K562 (cell line): ENCODE measurements around the gene HSDL2. TPM values are rescaled to one million over a fixed set of nuclear protein-coding genes. Genes with fewer than 3 reads are reported as not detected.

Experiments
- ATAC-seq: fragments of 200-7000 bp; cut with Tn5 transposase; 3 replicates; pipeline ENCODE4 v1.9.1; 2020; ENCODE audit warnings: moderate library complexity
- BruUV-seq: library from RNA; stranded (reverse); fragments of 400-500 nt; replicated peaks from 2 replicates; lab custom pipeline; 2021; lab: Mats Ljungman, UMichigan
- CTCF ChIA-PET: fragments of 300-600 bp; formaldehyde crosslinking; extraction: SDS; loops from one replicate; lab custom pipeline; 2021; ENCODE audit warnings: low intra/inter-chr PET ratio; lab: Yijun Ruan, JAX
- POLR2A ChIA-PET: fragments of 300-600, 350-650 bp; sonication (Branson Sonifier 250); formaldehyde crosslinking; extraction: SDS; loops from one replicate; lab custom pipeline; 2021; ENCODE audit warnings: antibody characterized with exemption, inconsistent platforms; lab: Yijun Ruan, JAX
- DNase-seq, 4 experiments: peaks; one replicate each; pipeline versions ENCODE4 v3.0.0 to v3.0.0-alpha.2; 2011 to 2018; ENCODE audit warnings: low spot score in 3 of 4, mixed read lengths in 3 of 4; ENCODE audit errors: extremely low read depth in 1 of 4
- FAIRE-seq: peaks from 2 replicates; lab custom pipeline; 2011; peaks lifted over from hg19 to GRCh38; lab: Jason Lieb, UNC
- H2AFZ ChIP-seq: 2 replicates; pipeline ENCODE4 v1.6.0; 2011; ENCODE audit warnings: low read depth, low read length, control low read depth, inconsistent platforms
- H3K27ac ChIP-seq: fragments of 200-600 bp; 3 replicates; pipeline ENCODE4 v1.8.0; 2011; ENCODE audit warnings: low read depth, mild to moderate bottlenecking, control low read depth, inconsistent platforms, low read length, moderate library complexity, mixed read lengths; ENCODE audit errors: extremely low read depth
- H3K27me3 ChIP-seq, 2 experiments: fragments of 300-600 bp in 1 of 2; 2 replicates in 1 of 2; 3 replicates in 1 of 2; pipeline versions ENCODE4 v1.6.0 to v1.8.0; 2011; ENCODE audit warnings: inconsistent platforms in 2 of 2, low read length in 2 of 2, mild to moderate bottlenecking in 1 of 2, mixed read lengths in 1 of 2, moderate library complexity in 1 of 2; ENCODE audit not compliant: control insufficient read depth in 2 of 2, insufficient read depth in 2 of 2
- H3K36me3 ChIP-seq: fragments of 300-600 bp; 3 replicates; pipeline ENCODE4 v1.8.0; 2011; ENCODE audit warnings: mild to moderate bottlenecking, low read length, inconsistent platforms; ENCODE audit not compliant: control insufficient read depth, insufficient read depth
- H3K4me1 ChIP-seq, 2 experiments: fragments of 200-600 bp in 1 of 2; replicated peaks in 1 of 2; 2 replicates in 1 of 2; 3 replicates in 1 of 2; pipeline versions ENCODE4 v1.5.1 to v1.8.0; 2011; ENCODE audit warnings: inconsistent platforms in 2 of 2, low read length in 2 of 2, mild to moderate bottlenecking in 1 of 2, mixed read lengths in 1 of 2, moderate library complexity in 1 of 2; ENCODE audit not compliant: control insufficient read depth in 2 of 2, insufficient read depth in 2 of 2
- H3K4me2 ChIP-seq: 2 replicates; pipeline ENCODE4 v1.6.1; 2011; ENCODE audit warnings: low read length, control low read depth, inconsistent platforms, mixed read lengths; ENCODE audit not compliant: insufficient read depth
- H3K4me3 ChIP-seq: fragments of 200-600 bp; sonication (generic), shearing (Covaris generic); 2 replicates; pipeline ENCODE4 v1.5.1; 2016; ENCODE audit warnings: control low read depth, inconsistent platforms
- H3K79me2 ChIP-seq: fragments of 200-600 bp; 3 replicates; pipeline ENCODE4 v1.8.0; 2011; ENCODE audit warnings: low read length, inconsistent platforms; ENCODE audit not compliant: control insufficient read depth, insufficient read depth
- H3K9ac ChIP-seq, 2 experiments: 2 replicates each; pipeline versions ENCODE4 v1.6.0 to v1.6.1; 2011; ENCODE audit warnings: low read depth in 2 of 2, low read length in 2 of 2, control low read depth in 1 of 2, inconsistent platforms in 1 of 2, mild to moderate bottlenecking in 1 of 2, mixed read lengths in 1 of 2; ENCODE audit not compliant: insufficient read depth in 1 of 2
- H3K9me1 ChIP-seq: one replicate; pipeline ENCODE4 v1.6.0; 2011; ENCODE audit warnings: inconsistent platforms, mild to moderate bottlenecking, low read length, moderate library complexity; ENCODE audit not compliant: control insufficient read depth, insufficient read depth
- H3K9me3 ChIP-seq: replicated peaks from 2 replicates; pipeline ENCODE4 v1.5.1; 2011; ENCODE audit warnings: low read depth, low read length, inconsistent platforms; ENCODE audit not compliant: control insufficient read depth, insufficient read depth
- H4K20me1 ChIP-seq: replicated peaks from 2 replicates; pipeline ENCODE4 v1.6.1; 2011; ENCODE audit warnings: low read length, inconsistent platforms, mixed read lengths; ENCODE audit not compliant: control insufficient read depth, insufficient read depth
- MEIS2 ChIP-seq: fragments of 450-650 bp; IDR thresholded peaks from 2 replicates; pipeline ENCODE4 v1.6.1; 2014; ENCODE audit warnings: mild to moderate bottlenecking; ENCODE audit not compliant: partially characterized antibody
- PBX2 ChIP-seq, 2 experiments: IDR thresholded peaks in 1 of 2; conservative IDR thresholded peaks in 1 of 2; 2 replicates each; pipeline ENCODE4 v1.6.1; 2016; ENCODE audit warnings: low read depth in 2 of 2, mild to moderate bottlenecking in 1 of 2, missing compliant biosample characterization in 1 of 2, missing genetic modification characterization in 1 of 2, moderate library complexity in 1 of 2
- whole genome bisulfite sequencing: fragments of 100-300 bp; shearing (Covaris generic); methylation state at CpG from one replicate; pipeline ENCODE4 v1.1.6; 2016; ENCODE audit warnings: low coverage, mixed read lengths; ENCODE audit not compliant: insufficient coverage; ENCODE audit errors: missing lambda C conversion rate; 5-methylcytosine and 5-hydroxymethylcytosine counted together
- in situ Hi-C: fragments of 300-500 bp; cut with MboI; formaldehyde crosslinking; loops from 4 replicates; pipeline ENCODE4 v1.15.0; 2018; ENCODE audit warnings: inconsistent platforms, mixed read lengths
- intact Hi-C: fragments of 100-400 bp; cut with micrococcal nuclease; formaldehyde crosslinking; loops from 2 replicates; pipeline ENCODE4 v1.14.2; 2022
- polyA plus RNA-seq, 8 experiments: library from polyadenylated mRNA; depleted of rRNA in 4 of 8; stranded (reverse) in 5 of 8; unstranded in 3 of 8; fragments of >200 nt; fragmentation: Nextera tagmentation in 2 of 8; fragmentation: Illumina TruSeq in 1 of 8; extraction: Ambion mirVana in 2 of 8; extraction: Trizol in 1 of 8; gene quantifications; 2 replicates each; pipeline versions ENCODE4 v1.2.1 to v1.2.3, GENCODE V29; 2011 to 2014; ENCODE audit warnings: inconsistent platforms in 1 of 8, missing spikeins in 1 of 8
- total RNA-seq, 7 experiments: library from RNA; depleted of rRNA in 6 of 7; stranded (reverse); fragments of >200 nt in 6 of 7; fragmentation: Illumina TruSeq in 2 of 7; extraction: Trizol in 2 of 7; gene quantifications; 2 replicates each; pipeline versions ENCODE4 v1.2.1 to v1.2.3, GENCODE V29; 2011 to 2021; ENCODE audit warnings: low replicate concordance in 1 of 7
- TF ChIP-seq, protein P1 (sequence below): fragments of 200-400 bp; formaldehyde crosslinking; IDR thresholded peaks from 2 replicates; pipeline ENCODE4 v1.6.1; 2017; ENCODE audit warnings: mild to moderate bottlenecking, low read depth, low read length, moderate library complexity
- TF ChIP-seq, protein P2 (sequence below): sonication (generic); formaldehyde crosslinking; IDR thresholded peaks from 2 replicates; pipeline ENCODE4 v1.8.1; 2023; ENCODE audit warnings: mild to moderate bottlenecking, missing genetic modification reagents

The HSDL2 gene
- total and polyA plus RNA-seq, 9 of the 15 experiments (the other 6 are each of a cell fraction or from before 2014, with no cell fraction given), result 22.8 to 74.1 (median 35.6) TPM

DNA sequence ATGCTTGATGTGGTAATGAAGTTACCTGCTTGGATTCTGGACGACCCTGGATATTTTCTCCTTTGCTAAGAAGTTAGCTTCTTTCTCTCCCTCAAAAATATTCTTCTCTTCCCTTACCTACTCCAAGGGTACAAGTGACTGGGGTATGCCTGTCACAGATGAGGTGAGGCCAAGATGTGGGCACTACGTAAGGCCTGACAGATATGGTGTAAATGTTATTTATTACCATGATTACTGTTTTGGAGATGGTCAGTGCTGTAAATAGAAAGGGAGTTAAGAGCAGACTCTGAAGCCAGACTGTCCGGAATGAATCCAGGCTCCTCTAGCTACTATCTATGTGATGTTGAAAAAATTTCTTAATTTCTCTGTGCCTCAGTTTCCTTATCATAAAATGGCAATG is 105.7 kb downstream of the HSDL2 start:
- H3K4me3 ChIP-seq, result peak overlapping the region; percentile 85
- in situ Hi-C loops, result no loop called here
- no peak for FAIRE-seq
- H3K79me2 ChIP-seq, result peaks cover 53% of the 10 kb centered on the region
- WGBS, result 51% methylated on average over 3 of the region's 3 CpGs
- H3K4me2 ChIP-seq, result peak overlapping the region; percentile 99
- no peak for DNase-seq
- H4K20me1 ChIP-seq, result 0 out of 2 replicates have a peak, but pooled peaks cover 4% of the 10 kb centered on the region
- H3K36me3 ChIP-seq, result no peaks in the 10 kb centered on the region; the same call in 1 of the 3 replicates
- no peaks in the 10 kb centered on the region for H3K9me3 ChIP-seq
- TF ChIP-seq PBX2 (CRISPR knock-in tag; IDR thresholded peaks at IDR 0.05; ENCODE audit: low read depth) (no peak), PBX2 (tag; conservative IDR thresholded peaks at IDR 0.05; ENCODE audit: low read depth) (0 out of 2 replicates have a peak, but pooled peaks have one; percentile 9), MEIS2 (peak; percentile 52)
- TF ChIP-seq, protein P1, sequence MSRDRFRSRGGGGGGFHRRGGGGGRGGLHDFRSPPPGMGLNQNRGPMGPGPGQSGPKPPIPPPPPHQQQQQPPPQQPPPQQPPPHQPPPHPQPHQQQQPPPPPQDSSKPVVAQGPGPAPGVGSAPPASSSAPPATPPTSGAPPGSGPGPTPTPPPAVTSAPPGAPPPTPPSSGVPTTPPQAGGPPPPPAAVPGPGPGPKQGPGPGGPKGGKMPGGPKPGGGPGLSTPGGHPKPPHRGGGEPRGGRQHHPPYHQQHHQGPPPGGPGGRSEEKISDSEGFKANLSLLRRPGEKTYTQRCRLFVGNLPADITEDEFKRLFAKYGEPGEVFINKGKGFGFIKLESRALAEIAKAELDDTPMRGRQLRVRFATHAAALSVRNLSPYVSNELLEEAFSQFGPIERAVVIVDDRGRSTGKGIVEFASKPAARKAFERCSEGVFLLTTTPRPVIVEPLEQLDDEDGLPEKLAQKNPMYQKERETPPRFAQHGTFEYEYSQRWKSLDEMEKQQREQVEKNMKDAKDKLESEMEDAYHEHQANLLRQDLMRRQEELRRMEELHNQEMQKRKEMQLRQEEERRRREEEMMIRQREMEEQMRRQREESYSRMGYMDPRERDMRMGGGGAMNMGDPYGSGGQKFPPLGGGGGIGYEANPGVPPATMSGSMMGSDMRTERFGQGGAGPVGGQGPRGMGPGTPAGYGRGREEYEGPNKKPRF, result no peak
- TF ChIP-seq, protein P2, sequence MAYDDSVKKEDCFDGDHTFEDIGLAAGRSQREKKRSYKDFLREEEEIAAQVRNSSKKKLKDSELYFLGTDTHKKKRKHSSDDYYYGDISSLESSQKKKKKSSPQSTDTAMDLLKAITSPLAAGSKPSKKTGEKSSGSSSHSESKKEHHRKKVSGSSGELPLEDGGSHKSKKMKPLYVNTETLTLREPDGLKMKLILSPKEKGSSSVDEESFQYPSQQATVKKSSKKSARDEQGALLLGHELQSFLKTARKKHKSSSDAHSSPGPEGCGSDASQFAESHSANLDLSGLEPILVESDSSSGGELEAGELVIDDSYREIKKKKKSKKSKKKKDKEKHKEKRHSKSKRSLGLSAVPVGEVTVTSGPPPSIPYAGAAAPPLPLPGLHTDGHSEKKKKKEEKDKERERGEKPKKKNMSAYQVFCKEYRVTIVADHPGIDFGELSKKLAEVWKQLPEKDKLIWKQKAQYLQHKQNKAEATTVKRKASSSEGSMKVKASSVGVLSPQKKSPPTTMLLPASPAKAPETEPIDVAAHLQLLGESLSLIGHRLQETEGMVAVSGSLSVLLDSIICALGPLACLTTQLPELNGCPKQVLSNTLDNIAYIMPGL (CRISPR knock-in tag), result no peak
- intact Hi-C loops, result no loop called here
- H2AFZ ChIP-seq, result peak overlapping the region; percentile 96
- H3K27me3 ChIP-seq, result no peaks in the 10 kb centered on the region
- ATAC-seq, result no peak
- H3K9me1 ChIP-seq, result no peaks in the 10 kb centered on the region
- ChIA-PET POLR2A (interaction anchor here (1.0 to 2.8 kb wide), 8 partner anchors 9 to 206 kb away, joined by 3 to 27 read pairs (median 4); no protein-coding TSS in a partner anchor), CTCF (no interaction called here)
- BruUV-seq, result TSS peak; percentile 63
- peak overlapping the region in 1 of 2 experiments; percentile 88; a peak in 2 of 4 replicates for H3K9ac ChIP-seq
- peaks cover 6 to 32% of the 10 kb centered on the region in 2 experiments; a peak in 4 of 5 replicates for H3K4me1 ChIP-seq
- no peak overlapping the region; the same call in 2 of the 3 replicates for H3K27ac ChIP-seq
